Activated CD8-positive, alpha-beta T cell treated with anti-CD3 and anti-CD28 coated beads, Interleukin-2, amount 10 ng/mL, durations not matched to agents 7 days and 5 days (primary cell): ENCODE measurements around the gene E2F7. TPM values are rescaled to one million over a fixed set of nuclear protein-coding genes. Genes with fewer than 3 reads are reported as not detected.

Experiments
- ATAC-seq: fragments of 150-1000 bp; cut with Tn5 transposase; one replicate; pipeline ENCODE4 v1.10.0; 2021; ENCODE audit warnings: moderate library complexity
- CTCF ChIA-PET: fragments of 350-600 bp; sonication (Branson Sonifier 250); formaldehyde crosslinking; loops from one replicate; lab custom pipeline; 2021; ENCODE audit warnings: antibody characterized with exemption; lab: Charles Lee
- POLR2A ChIA-PET: fragments of 350-600 bp; sonication (Branson Sonifier 250); formaldehyde crosslinking; loops from one replicate; lab custom pipeline; 2021; ENCODE audit warnings: antibody characterized with exemption; lab: Charles Lee
- DNase-seq: peaks from one replicate; pipeline ENCODE4 v3.0.0-alpha.2; 2020
- H3K27ac Mint-ChIP-seq: one replicate; pipeline ENCODE4 v1.8.0; 2021; ENCODE audit warnings: mild to moderate bottlenecking, mixed read lengths
- H3K27me3 Mint-ChIP-seq: one replicate; pipeline ENCODE4 v1.8.0; 2021; ENCODE audit warnings: low read depth, mixed read lengths
- H3K36me3 Mint-ChIP-seq: one replicate; pipeline ENCODE4 v1.8.0; 2021; ENCODE audit warnings: low read depth, mixed read lengths
- H3K4me1 Mint-ChIP-seq: one replicate; pipeline ENCODE4 v1.8.0; 2021; ENCODE audit warnings: low read depth, mixed read lengths
- H3K4me3 Mint-ChIP-seq: one replicate; pipeline ENCODE4 v1.8.0; 2021; ENCODE audit warnings: mild to moderate bottlenecking, mixed read lengths
- H3K9me3 Mint-ChIP-seq: one replicate; pipeline ENCODE4 v1.8.0; 2022; ENCODE audit warnings: mixed read lengths; ENCODE audit not compliant: insufficient read depth
- total RNA-seq, 2 experiments: library from RNA; stranded (reverse); gene quantifications; one replicate each; pipeline ENCODE4 v1.2.3, GENCODE V29; 2021

The E2F7 gene
- total RNA-seq, 2 experiments from 2014 or later = 23.8 to 25.3 TPM

DNA sequence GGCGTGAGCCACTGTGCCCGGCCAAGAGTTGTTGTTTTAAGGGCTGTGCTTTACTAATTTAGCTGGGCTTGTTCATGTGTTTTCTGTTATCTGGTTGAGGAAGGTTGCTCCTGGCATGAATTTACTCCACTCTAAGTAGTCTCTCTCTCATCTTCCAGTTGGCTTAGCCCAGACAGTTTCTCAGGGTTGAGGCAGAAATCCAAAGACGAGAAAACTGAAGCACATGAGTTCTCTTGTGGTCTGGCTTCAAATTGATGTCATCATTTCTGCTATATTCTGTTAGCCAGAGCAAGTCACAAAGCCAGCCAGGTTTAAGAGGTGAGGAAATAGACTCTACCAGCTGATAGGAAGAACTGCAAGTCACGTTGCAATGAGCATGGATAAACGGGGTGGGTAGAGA is 57.9 kb downstream of the E2F7 start:
- POLR2A ChIA-PET = no interaction called here
- no peaks in the 10 kb centered on the region for H3K9me3 Mint-ChIP-seq
- no peaks in the 10 kb centered on the region for H3K36me3 Mint-ChIP-seq
- DNase-seq = no peak
- peaks cover 14% of the 10 kb centered on the region for H3K4me1 Mint-ChIP-seq
- peaks cover 15% of the 10 kb centered on the region for H3K27me3 Mint-ChIP-seq
- CTCF ChIA-PET = no interaction called here
- ATAC-seq = no peak
- no peak overlapping the region for H3K4me3 Mint-ChIP-seq
- no peak overlapping the region for H3K27ac Mint-ChIP-seq

- POLR2A ChIA-PET = no interaction called here
- DNase-seq = no peak
- CTCF ChIA-PET = no interaction called here
Observed at GRCh38 chr12:77005611-77006098, 59.7 kb downstream of the E2F7 start.

GRCh38 chr12:77003914-77004313 is 61.5 kb downstream of the E2F7 start:
- no peak overlapping the region for H3K27ac Mint-ChIP-seq
- H3K27me3 Mint-ChIP-seq = peaks cover 13% of the 10 kb centered on the region
- DNase-seq (no peak), ATAC-seq (no peak)
- ChIA-PET CTCF (no interaction called here), POLR2A (no interaction called here)
- no peak overlapping the region for H3K4me3 Mint-ChIP-seq
- no peaks in the 10 kb centered on the region for H3K36me3 Mint-ChIP-seq
- no peaks in the 10 kb centered on the region for H3K9me3 Mint-ChIP-seq
- H3K4me1 Mint-ChIP-seq = peaks cover 14% of the 10 kb centered on the region

More at GRCh38 chr12:77005611-77006098, 59.7 kb downstream of the E2F7 start:
- Mint-ChIP-seq H3K9me3 (no peaks in the 10 kb centered on the region), H3K36me3 (no peaks in the 10 kb centered on the region), H3K27ac (no peak overlapping the region), H3K27me3 (peaks cover 13% of the 10 kb centered on the region), H3K4me1 (peaks cover 14% of the 10 kb centered on the region), H3K4me3 (no peak overlapping the region)
- ATAC-seq = no peak

DNA sequence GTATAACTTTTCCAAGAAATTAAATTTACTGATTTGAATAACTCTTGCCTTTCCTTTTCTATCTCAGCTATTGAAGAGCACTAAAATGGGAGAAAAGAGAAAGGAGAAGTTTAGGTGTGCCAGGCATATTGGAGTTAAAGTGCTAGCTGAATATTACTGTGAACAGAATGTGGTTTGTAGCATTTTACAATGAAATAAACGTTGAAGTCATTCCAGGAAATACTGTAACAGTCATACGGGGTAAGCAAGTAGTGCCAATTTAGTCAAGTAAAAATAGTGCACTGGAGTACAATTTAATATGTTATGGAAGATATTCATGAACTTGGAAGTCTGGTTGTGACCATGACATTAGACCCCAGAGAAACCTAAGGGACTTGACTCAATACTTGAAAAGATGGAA is 62.1 kb downstream of the E2F7 start:
- peaks cover 11% of the 10 kb centered on the region for H3K27me3 Mint-ChIP-seq
- ATAC-seq (no peak), DNase-seq (no peak)
- ChIA-PET POLR2A (no interaction called here), CTCF (no interaction called here)
- H3K4me1 Mint-ChIP-seq = peaks cover 14% of the 10 kb centered on the region
- no peaks in the 10 kb centered on the region for H3K36me3 Mint-ChIP-seq
- no peak overlapping the region for H3K27ac Mint-ChIP-seq
- no peak overlapping the region for H3K4me3 Mint-ChIP-seq
- no peaks in the 10 kb centered on the region for H3K9me3 Mint-ChIP-seq

DNA sequence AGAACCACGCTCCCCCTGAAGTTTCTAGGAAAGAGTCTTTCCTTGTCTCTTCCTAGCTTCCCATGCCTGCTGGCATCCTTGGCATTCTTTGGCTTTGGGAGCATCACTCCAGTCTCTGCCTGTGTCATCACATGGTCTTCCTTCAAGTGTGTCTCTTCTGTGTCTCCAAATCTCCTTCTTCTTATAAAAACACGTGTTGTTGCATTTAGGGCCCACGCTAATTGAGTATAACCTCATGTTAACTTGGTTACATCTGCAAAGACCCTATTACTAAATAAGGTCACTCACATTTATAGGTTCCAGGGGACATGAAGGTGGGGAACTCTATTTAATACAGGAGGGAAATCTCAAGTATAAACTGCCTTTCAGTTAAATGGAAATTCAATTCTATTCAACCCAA is 63.0 kb downstream of the E2F7 start:
- ChIA-PET POLR2A (no interaction called here), CTCF (no interaction called here)
- Mint-ChIP-seq H3K27ac (no peak overlapping the region), H3K4me1 (peaks cover 14% of the 10 kb centered on the region), H3K36me3 (no peaks in the 10 kb centered on the region), H3K4me3 (no peak overlapping the region), H3K9me3 (no peaks in the 10 kb centered on the region), H3K27me3 (peaks cover 4% of the 10 kb centered on the region)
- ATAC-seq = no peak
- DNase-seq = no peak

DNA sequence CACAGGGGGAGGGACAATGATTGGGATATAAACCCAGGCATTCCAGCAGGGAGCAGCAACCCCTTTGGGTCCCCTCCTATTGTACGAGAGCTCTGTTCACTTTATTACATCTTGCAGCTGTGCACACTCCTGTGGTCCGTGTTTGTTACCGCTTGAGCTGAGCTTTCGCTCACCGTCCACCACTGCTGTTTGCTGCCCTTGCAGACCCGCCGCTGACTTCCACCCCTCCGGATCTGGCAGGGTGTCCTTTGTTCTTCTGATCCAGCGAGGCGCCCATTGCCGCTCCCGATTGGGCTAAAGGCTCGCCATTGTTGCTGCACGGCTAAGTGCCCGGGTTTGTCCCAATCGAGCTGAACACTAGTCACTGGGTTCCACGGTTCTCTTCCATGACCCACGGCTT is 64.1 kb downstream of the E2F7 start:
- ChIA-PET CTCF (interaction anchor here (1.9 to 3.3 kb wide), 2 partner anchors 8 to 10 kb away, joined by 7 to 13 read pairs; no protein-coding TSS in a partner anchor), POLR2A (no interaction called here)
- H3K4me3 Mint-ChIP-seq = no peak overlapping the region
- peaks cover 3% of the 10 kb centered on the region for H3K27me3 Mint-ChIP-seq
- H3K9me3 Mint-ChIP-seq = no peaks in the 10 kb centered on the region
- DNase-seq (no peak), ATAC-seq (no peak)
- H3K36me3 Mint-ChIP-seq = no peaks in the 10 kb centered on the region
- peaks cover 14% of the 10 kb centered on the region for H3K4me1 Mint-ChIP-seq
- no peak overlapping the region for H3K27ac Mint-ChIP-seq

GRCh38 chr12:76998908-76999556 is 66.3 kb downstream of the E2F7 start:
- Mint-ChIP-seq H3K4me3 (no peak overlapping the region), H3K4me1 (peaks cover 14% of the 10 kb centered on the region), H3K36me3 (no peaks in the 10 kb centered on the region), H3K27ac (no peak overlapping the region), H3K27me3 (peaks cover 7% of the 10 kb centered on the region), H3K9me3 (peaks cover 4% of the 10 kb centered on the region)
- ChIA-PET CTCF (interaction anchor here (3.3 kb wide), 1 partner anchor 12 kb away, joined by 13 read pairs; no protein-coding TSS in a partner anchor), POLR2A (no interaction called here)
- no peak for DNase-seq
- ATAC-seq = no peak

GRCh38 chr12:76998386-76998785 is 67.0 kb downstream of the E2F7 start:
- no peak for ATAC-seq
- H3K36me3 Mint-ChIP-seq = no peaks in the 10 kb centered on the region
- peaks cover 4% of the 10 kb centered on the region for H3K9me3 Mint-ChIP-seq
- ChIA-PET CTCF (interaction anchor here (3.3 kb wide), 1 partner anchor 13 kb away, joined by 13 read pairs; no protein-coding TSS in a partner anchor), POLR2A (no interaction called here)
- no peak for DNase-seq
- peaks cover 8% of the 10 kb centered on the region for H3K4me1 Mint-ChIP-seq
- H3K4me3 Mint-ChIP-seq = no peak overlapping the region
- no peak overlapping the region for H3K27ac Mint-ChIP-seq
- H3K27me3 Mint-ChIP-seq = peaks cover 7% of the 10 kb centered on the region

GRCh38 chr12:76997011-76997780 is 68.2 kb downstream of the E2F7 start:
- ChIA-PET POLR2A (no interaction called here), CTCF (interaction anchor here (1.0 kb wide), 1 partner anchor 14 kb away, joined by 6 read pairs; no protein-coding TSS in a partner anchor)
- DNase-seq (no peak), ATAC-seq (no peak)
- H3K4me1 Mint-ChIP-seq = no peaks in the 10 kb centered on the region
- H3K27me3 Mint-ChIP-seq = peaks cover 7% of the 10 kb centered on the region
- peaks cover 4% of the 10 kb centered on the region for H3K9me3 Mint-ChIP-seq
- H3K4me3 Mint-ChIP-seq = no peak overlapping the region
- H3K36me3 Mint-ChIP-seq = no peaks in the 10 kb centered on the region
- no peak overlapping the region for H3K27ac Mint-ChIP-seq

GRCh38 chr12:76990716-76991115 is 74.7 kb downstream of the E2F7 start:
- Mint-ChIP-seq H3K36me3 (no peaks in the 10 kb centered on the region), H3K4me3 (no peak overlapping the region), H3K9me3 (peaks cover 4% of the 10 kb centered on the region), H3K4me1 (no peaks in the 10 kb centered on the region), H3K27ac (no peak overlapping the region), H3K27me3 (peaks cover 9% of the 10 kb centered on the region)
- CTCF ChIA-PET = interaction anchor here (1.1 kb wide), 1 partner anchor 20 kb away, joined by 3 read pairs; no protein-coding TSS in a partner anchor
- no peak for DNase-seq
- POLR2A ChIA-PET = no interaction called here
- ATAC-seq = no peak

DNA sequence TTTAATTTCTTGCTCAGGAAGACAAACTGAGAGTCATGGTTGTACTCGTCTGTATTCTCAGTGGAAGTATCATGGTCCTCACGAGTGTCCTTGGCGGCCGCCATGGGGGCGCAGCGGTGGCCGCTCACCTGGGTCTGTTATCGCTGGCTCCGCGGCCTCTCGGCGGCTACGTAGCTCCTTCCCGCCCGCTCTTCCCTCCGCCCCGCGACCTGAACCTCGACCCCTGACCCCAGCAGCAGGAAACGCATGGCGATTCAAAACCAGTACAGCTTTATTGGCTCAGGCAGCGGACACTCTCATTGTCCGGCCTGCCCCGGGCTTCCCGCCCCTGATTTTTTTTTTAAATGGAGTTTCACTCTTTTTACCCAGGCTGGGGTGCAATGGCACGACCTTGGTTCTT is 80.8 kb downstream of the E2F7 start:
- Mint-ChIP-seq H3K4me3 (no peak overlapping the region), H3K9me3 (peaks cover 20% of the 10 kb centered on the region), H3K36me3 (no peaks in the 10 kb centered on the region), H3K27ac (no peak overlapping the region), H3K4me1 (no peaks in the 10 kb centered on the region), H3K27me3 (peaks cover 6% of the 10 kb centered on the region)
- ChIA-PET POLR2A (no interaction called here), CTCF (interaction anchor here (1.6 kb wide), 1 partner anchor 26 kb away, joined by 6 read pairs; no protein-coding TSS in a partner anchor)
- ATAC-seq (no peak), DNase-seq (no peak)

- H3K27me3 Mint-ChIP-seq = peaks cover 8% of the 10 kb centered on the region
- CTCF ChIA-PET = interaction anchor here (0.6 to 1.7 kb wide), 2 partner anchors 27 to 69 kb away, joined by 4 to 6 read pairs; no protein-coding TSS in a partner anchor
- DNase-seq (no peak), ATAC-seq (no peak)
- H3K36me3 Mint-ChIP-seq = no peaks in the 10 kb centered on the region
- H3K4me1 Mint-ChIP-seq = no peaks in the 10 kb centered on the region
- POLR2A ChIA-PET = no interaction called here
- peaks cover 20% of the 10 kb centered on the region for H3K9me3 Mint-ChIP-seq
- H3K4me3 Mint-ChIP-seq = no peak overlapping the region
- no peak overlapping the region for H3K27ac Mint-ChIP-seq
Observed at GRCh38 chr12:76983420-76983819, 81.9 kb downstream of the E2F7 start.
